ENCODE results near the gene MYLK.
A peak's percentile ranks its signal among the peaks of the same experiment; 100 is the strongest.

Gene MYLK

GRCh38 chr3:123832692-123833397 is 51.3 kb downstream of the MYLK start:
- TF ChIP-seq, protein P1, sequence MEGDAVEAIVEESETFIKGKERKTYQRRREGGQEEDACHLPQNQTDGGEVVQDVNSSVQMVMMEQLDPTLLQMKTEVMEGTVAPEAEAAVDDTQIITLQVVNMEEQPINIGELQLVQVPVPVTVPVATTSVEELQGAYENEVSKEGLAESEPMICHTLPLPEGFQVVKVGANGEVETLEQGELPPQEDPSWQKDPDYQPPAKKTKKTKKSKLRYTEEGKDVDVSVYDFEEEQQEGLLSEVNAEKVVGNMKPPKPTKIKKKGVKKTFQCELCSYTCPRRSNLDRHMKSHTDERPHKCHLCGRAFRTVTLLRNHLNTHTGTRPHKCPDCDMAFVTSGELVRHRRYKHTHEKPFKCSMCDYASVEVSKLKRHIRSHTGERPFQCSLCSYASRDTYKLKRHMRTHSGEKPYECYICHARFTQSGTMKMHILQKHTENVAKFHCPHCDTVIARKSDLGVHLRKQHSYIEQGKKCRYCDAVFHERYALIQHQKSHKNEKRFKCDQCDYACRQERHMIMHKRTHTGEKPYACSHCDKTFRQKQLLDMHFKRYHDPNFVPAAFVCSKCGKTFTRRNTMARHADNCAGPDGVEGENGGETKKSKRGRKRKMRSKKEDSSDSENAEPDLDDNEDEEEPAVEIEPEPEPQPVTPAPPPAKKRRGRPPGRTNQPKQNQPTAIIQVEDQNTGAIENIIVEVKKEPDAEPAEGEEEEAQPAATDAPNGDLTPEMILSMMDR (IDR thresholded peaks at IDR 0.05; ENCODE audit: control insufficient read depth, extremely low read depth, insufficient read depth), result no peak
- no peak for DNase-seq (ENCODE audit: low read depth)

DNA sequence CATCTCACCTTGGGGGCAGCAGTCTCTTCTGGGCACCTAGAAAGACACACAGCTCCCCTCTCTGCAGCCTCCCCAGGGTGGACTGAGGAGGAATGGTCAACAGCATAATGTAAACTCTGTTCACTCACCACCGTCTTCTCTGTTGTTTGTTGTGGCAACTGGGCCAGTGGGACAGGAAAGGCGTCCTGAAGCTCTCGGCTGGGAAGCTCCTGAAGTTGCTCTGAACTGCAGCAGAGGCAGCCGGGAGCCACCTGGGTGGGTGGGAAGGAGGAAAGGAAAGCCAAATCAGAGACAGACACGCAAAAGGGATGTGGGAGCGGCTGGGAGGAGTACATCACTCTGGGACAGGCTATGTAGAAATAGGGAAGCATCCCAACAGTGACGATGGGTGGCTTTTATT is 52.7 kb downstream of the MYLK start:
- no peak overlapping the region for H3K4me3 ChIP-seq (ENCODE audit: low read depth, low read length)
- peak; percentile 10 for DNase-seq (ENCODE audit: low read depth)
- TF ChIP-seq, protein P1 (IDR thresholded peaks at IDR 0.05; ENCODE audit: control insufficient read depth, extremely low read depth, insufficient read depth), result no peak

More at GRCh38 chr3:123832692-123833397, 51.3 kb downstream of the MYLK start:
- H3K4me3 ChIP-seq (ENCODE audit: low read depth, low read length), result no peak overlapping the region

GRCh38 chr3:123821920-123822319 is 62.2 kb downstream of the MYLK start:
- TF ChIP-seq, protein P1 (IDR thresholded peaks at IDR 0.05; ENCODE audit: control insufficient read depth, extremely low read depth, insufficient read depth), result no peak
- no peak for DNase-seq (ENCODE audit: low read depth)

GRCh38 chr3:123819949-123820348 is 64.2 kb downstream of the MYLK start:
- no peak overlapping the region for H3K4me3 ChIP-seq (ENCODE audit: low read depth, low read length)
- DNase-seq (ENCODE audit: low read depth), result no peak
- TF ChIP-seq, protein P1 (IDR thresholded peaks at IDR 0.05; ENCODE audit: control insufficient read depth, extremely low read depth, insufficient read depth), result no peak

More at GRCh38 chr3:123821920-123822319, 62.2 kb downstream of the MYLK start:
- H3K4me3 ChIP-seq (ENCODE audit: low read depth, low read length), result no peak overlapping the region

DNA sequence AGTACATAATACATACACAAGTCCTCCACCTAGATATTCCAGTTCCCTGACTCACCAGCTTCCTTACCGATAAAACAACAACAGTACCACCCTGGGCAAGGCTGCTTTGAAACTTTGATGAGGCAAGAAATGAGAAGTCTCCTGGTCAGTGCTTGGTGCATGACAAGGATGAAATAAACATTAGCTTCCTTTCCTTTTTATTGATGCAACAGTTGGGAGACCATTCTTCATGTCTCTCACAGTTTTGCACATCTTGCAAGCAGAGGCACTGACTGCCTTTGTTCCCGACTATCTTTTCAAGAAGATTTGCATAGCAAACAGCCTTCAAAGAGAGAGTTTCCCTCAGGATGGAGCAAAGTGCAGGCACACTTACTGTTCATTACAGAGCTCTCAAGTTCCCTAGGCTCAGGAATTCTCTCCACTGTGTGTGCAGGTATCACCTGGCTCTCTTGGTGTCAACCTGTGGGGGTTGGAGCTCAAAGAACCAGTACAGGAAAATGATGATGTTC is 65.2 kb downstream of the MYLK start:
- TF ChIP-seq, protein P1 (IDR thresholded peaks at IDR 0.05; ENCODE audit: control insufficient read depth, extremely low read depth, insufficient read depth), result no peak
- DNase-seq (ENCODE audit: low read depth), result no peak
- no peak overlapping the region for H3K4me3 ChIP-seq (ENCODE audit: low read depth, low read length)

- no peak for DNase-seq (ENCODE audit: low read depth)
- TF ChIP-seq, protein P1 (IDR thresholded peaks at IDR 0.05; ENCODE audit: control insufficient read depth, extremely low read depth, insufficient read depth), result no peak
- H3K4me3 ChIP-seq (ENCODE audit: low read depth, low read length), result no peak overlapping the region
Observed at GRCh38 chr3:123818324-123818920, 65.7 kb downstream of the MYLK start.
